Smooth muscle cell (in vitro differentiated cells): ENCODE measurements around the gene CMSS1. TPM values are rescaled to one million over a fixed set of nuclear protein-coding genes. Genes with fewer than 3 reads are reported as not detected.
A peak's percentile ranks its signal among the peaks of the same experiment; 100 is the strongest.

Experiments used
- DNase-seq: peaks from one replicate; lab custom pipeline; 2025; ENCODE audit not compliant: unreplicated experiment; lab: John Stamatoyannopoulos, UW
- H2AFZ ChIP-seq: fragments of 200-600 bp; sonication (generic); 2 replicates; pipeline ENCODE4 v1.6.0; 2016; ENCODE audit warnings: antibody characterized with exemption, low read depth, mild to moderate bottlenecking
- H3F3A ChIP-seq: fragments of 200-600 bp; sonication (generic); 2 replicates; pipeline ENCODE4 v1.6.0; 2017; ENCODE audit warnings: antibody characterized with exemption, low read depth
- H3K27ac ChIP-seq: fragments of 200-600 bp; sonication (generic); 2 replicates; pipeline ENCODE4 v1.5.1; 2016; ENCODE audit warnings: low read depth, mild to moderate bottlenecking
- H3K27me3 ChIP-seq: fragments of 200-600 bp; sonication (generic); 2 replicates; pipeline ENCODE4 v1.6.1; 2016; ENCODE audit warnings: low read depth, mild to moderate bottlenecking
- H3K36me3 ChIP-seq: fragments of 200-600 bp; sonication (generic); 2 replicates; pipeline ENCODE4 v1.5.1; 2016; ENCODE audit warnings: low read depth
- H3K4me1 ChIP-seq: fragments of 200-600 bp; sonication (generic); 2 replicates; pipeline ENCODE4 v1.5.1; 2016; ENCODE audit warnings: low read depth
- H3K4me2 ChIP-seq: fragments of 200-600 bp; sonication (generic); 2 replicates; pipeline ENCODE4 v1.6.0; 2016; ENCODE audit warnings: mild to moderate bottlenecking
- H3K4me3 ChIP-seq: fragments of 200-600 bp; sonication (generic); 2 replicates; pipeline ENCODE4 v1.5.1; 2016; ENCODE audit warnings: mild to moderate bottlenecking
- H3K79me2 ChIP-seq: fragments of 200-600 bp; sonication (generic); 2 replicates; pipeline ENCODE4 v1.6.0; 2016; ENCODE audit warnings: low read depth, mild to moderate bottlenecking
- H3K9ac ChIP-seq: fragments of 200-600 bp; sonication (generic); 2 replicates; pipeline ENCODE4 v1.6.0; 2016; ENCODE audit warnings: low read depth
- H3K9me3 ChIP-seq: fragments of 200-600 bp; sonication (generic); replicated peaks from 2 replicates; pipeline ENCODE4 v1.5.1; 2016; ENCODE audit warnings: low read depth
- H4K20me1 ChIP-seq: fragments of 200-600 bp; sonication (generic); 2 replicates; pipeline ENCODE4 v1.6.0; 2016; ENCODE audit warnings: low read depth
- CTCF ChIP-seq: fragments of 200-600 bp; sonication (generic); IDR thresholded peaks from 2 replicates; pipeline ENCODE4 v1.5.1; 2017; ENCODE audit warnings: borderline replicate concordance, mild to moderate bottlenecking, antibody characterized with exemption; ENCODE audit not compliant: insufficient read depth, poor library complexity, severe bottlenecking
- WGBS: methylation state at CpG from one replicate; pipeline ENCODE4 v1.1.7; 2016; ENCODE audit warnings: low lambda C conversion rate; 5-methylcytosine and 5-hydroxymethylcytosine counted together
- polyA plus RNA-seq: library from polyadenylated mRNA; unstranded; fragments of >200 nt; fragmentation: Nextera tagmentation; extraction: Ambion mirVana; gene quantifications from 2 replicates; pipeline ENCODE4 v1.2.1, GENCODE V29; 2016
- total RNA-seq: library from RNA; depleted of rRNA; stranded (reverse); fragments of >200 nt; gene quantifications from 2 replicates; pipeline ENCODE4 v1.2.3, GENCODE V29; 2014

The CMSS1 gene
- total and polyA plus RNA-seq, 2 experiments from 2014 or later, result 19.2 to 24.1 TPM

GRCh38 chr3:100057716-100058575, 240.3 kb downstream of the CMSS1 start:
- no peaks in the 10 kb centered on the region for H4K20me1 ChIP-seq

DNA sequence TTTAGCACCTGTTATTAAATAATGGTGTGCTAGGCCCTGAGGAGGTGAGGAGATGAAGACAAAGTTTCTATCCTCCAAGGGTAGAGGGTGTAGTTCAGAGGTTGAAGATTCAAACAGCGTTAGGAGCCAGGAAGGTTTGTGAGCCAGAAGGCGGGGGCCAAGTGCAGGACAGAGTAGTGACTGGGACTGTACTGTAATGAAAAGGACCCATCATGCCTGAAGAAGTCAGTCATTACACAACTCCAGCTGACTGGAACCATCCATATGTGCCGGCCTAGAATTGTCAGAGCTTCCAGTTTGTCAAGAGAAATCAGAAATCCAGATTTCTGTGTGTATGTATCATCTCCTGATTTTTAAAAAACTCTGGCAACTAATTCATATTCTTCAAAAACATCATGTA, 241.8 kb downstream of the CMSS1 start:
- no peaks in the 10 kb centered on the region for H3K79me2 ChIP-seq
- no peak for TF ChIP-seq CTCF
- no peak overlapping the region for H3K4me3 ChIP-seq
- H2AFZ ChIP-seq, result no peak overlapping the region
- H3K9me3 ChIP-seq, result no peaks in the 10 kb centered on the region
- 97% methylated on average over 3 of the region's 3 CpGs for WGBS
- H3F3A ChIP-seq, result peaks cover 2% of the 10 kb centered on the region
- H4K20me1 ChIP-seq, result no peaks in the 10 kb centered on the region
- peaks cover 11% of the 10 kb centered on the region for H3K4me1 ChIP-seq
- no peaks in the 10 kb centered on the region for H3K36me3 ChIP-seq
- DNase-seq, result no peak
- no peak overlapping the region for H3K4me2 ChIP-seq
- no peak overlapping the region for H3K27ac ChIP-seq
- H3K27me3 ChIP-seq, result no peaks in the 10 kb centered on the region
- H3K9ac ChIP-seq, result no peak overlapping the region

More at GRCh38 chr3:100057716-100058575, 240.3 kb downstream of the CMSS1 start:
- H3K4me2 ChIP-seq, result no peak overlapping the region
- H3K27me3 ChIP-seq, result no peaks in the 10 kb centered on the region
- no peak overlapping the region for H3K4me3 ChIP-seq
- H3K9me3 ChIP-seq, result no peaks in the 10 kb centered on the region
- H3K79me2 ChIP-seq, result no peaks in the 10 kb centered on the region
- H3K9ac ChIP-seq, result no peak overlapping the region
- TF ChIP-seq CTCF, result no peak
- H2AFZ ChIP-seq, result no peak overlapping the region
- no peaks in the 10 kb centered on the region for H3K36me3 ChIP-seq
- WGBS, result 73% methylated on average over 8 of the region's 8 CpGs
- no peaks in the 10 kb centered on the region for H3F3A ChIP-seq
- no peak for DNase-seq
- H3K4me1 ChIP-seq, result no peaks in the 10 kb centered on the region
- peak overlapping the region; percentile 33 for H3K27ac ChIP-seq

DNA sequence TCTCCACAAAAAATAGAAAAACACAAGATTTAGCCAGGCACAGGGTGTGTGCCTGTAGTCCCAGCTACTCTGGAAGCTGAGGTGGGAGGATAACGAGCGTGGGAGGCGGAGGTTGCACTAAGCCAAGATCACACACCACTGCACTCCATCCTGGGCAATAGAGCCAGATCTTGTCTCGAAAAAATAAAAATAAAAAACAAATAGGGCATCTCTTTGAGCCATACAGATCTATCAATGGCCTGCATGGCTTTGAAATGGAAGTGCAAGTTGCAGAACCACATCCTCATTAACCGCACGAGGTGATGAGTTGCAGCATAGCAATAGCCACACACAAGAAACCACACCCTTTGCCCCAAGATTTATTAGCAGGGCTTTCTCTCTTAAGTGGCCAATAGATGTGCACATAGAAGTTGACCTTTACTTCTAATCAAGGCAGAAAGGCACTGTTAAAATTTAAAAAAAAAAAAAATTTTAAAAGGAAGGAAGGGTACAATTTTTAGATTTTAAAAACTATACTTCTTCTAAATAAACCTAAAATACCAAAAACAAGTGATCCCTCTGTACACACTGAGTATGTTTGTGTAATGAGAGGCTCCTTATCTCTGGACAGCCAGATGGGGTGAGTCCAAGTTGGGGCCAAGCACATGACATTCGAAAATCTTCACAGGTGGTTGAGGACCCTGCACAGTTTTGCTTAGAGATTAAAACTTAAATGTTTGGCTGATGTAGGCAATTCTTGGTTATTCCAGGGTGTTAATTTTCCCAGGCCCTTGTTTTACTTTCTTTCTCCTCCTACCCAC, 243.2 kb downstream of the CMSS1 start:
- H3K4me2 ChIP-seq, result no peak overlapping the region
- H3K36me3 ChIP-seq, result no peaks in the 10 kb centered on the region
- no peak overlapping the region for H3K4me3 ChIP-seq
- H3K9ac ChIP-seq, result no peak overlapping the region
- no peaks in the 10 kb centered on the region for H3K9me3 ChIP-seq
- no peak for DNase-seq
- H2AFZ ChIP-seq, result no peak overlapping the region
- no peaks in the 10 kb centered on the region for H3K79me2 ChIP-seq
- no peak for TF ChIP-seq CTCF
- 76% methylated on average over 7 of the region's 7 CpGs for WGBS
- peaks cover 14% of the 10 kb centered on the region for H3F3A ChIP-seq
- peaks cover 16% of the 10 kb centered on the region for H3K4me1 ChIP-seq
- H3K27ac ChIP-seq, result no peak overlapping the region
- H4K20me1 ChIP-seq, result no peaks in the 10 kb centered on the region
- no peaks in the 10 kb centered on the region for H3K27me3 ChIP-seq
